ENCODE data around the gene OR13J1. TPM values are rescaled to one million over a fixed set of nuclear protein-coding genes. Genes with fewer than 3 reads are reported as not detected.

The OR13J1 gene
- total RNA-seq, 1 experiment from 2014 or later, result not detected

DNA sequence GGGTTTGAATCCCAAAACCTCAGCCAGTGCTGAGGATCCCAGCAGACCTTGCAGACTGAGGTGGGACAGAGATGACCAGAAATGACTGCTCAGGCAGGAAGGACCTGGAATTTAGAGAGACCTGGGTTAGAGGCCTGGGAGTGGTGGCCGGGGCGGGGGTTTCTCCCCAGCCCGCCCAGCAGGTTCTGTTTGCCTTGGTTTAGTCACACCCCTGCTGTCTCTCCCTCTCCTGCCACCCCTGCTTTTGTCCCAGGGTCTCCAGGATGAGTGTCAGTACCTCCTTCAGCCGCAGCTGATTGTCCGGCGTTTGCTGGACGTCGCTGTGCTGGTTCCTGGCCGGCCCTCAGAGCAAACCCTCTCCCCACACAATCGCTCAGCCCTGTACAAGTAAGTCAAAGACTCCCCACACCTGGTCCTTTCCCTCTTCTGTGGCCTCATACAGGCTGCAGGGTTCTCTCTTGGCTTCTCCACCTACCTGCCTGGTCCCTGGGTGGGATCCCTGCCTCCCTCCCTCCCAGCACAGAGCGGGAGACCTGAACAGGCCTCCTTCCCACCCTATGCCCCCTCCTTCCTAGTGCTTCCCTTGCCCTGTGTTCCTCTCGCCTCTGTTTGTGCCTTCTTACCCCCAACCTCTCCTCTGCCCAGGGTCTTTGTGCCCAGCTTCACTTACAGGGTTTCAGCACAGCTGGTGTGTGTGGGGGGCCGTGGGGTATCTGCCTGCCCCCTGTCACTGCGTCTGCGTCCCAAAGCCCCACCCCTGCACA lies 29.1 kb downstream of the OR13J1 start:
- no peak for DNase-seq (ENCODE audit: low spot score)
- in situ Hi-C loops (cut with HindIII; ENCODE audit: low sequenced_read_pairs), result no loop called here

- DNase-seq (ENCODE audit: low spot score), result no peak
- in situ Hi-C loops (cut with HindIII; ENCODE audit: low sequenced_read_pairs), result no loop called here
These were observed 30.3 kb downstream of the OR13J1 start for GRCh38 chr9:35839926-35840325.

GRCh38 chr9:35836595-35836994 lies 33.6 kb downstream of the OR13J1 start:
- no peak for DNase-seq (ENCODE audit: low spot score)
- in situ Hi-C loops (cut with HindIII; ENCODE audit: low sequenced_read_pairs), result no loop called here

DNA sequence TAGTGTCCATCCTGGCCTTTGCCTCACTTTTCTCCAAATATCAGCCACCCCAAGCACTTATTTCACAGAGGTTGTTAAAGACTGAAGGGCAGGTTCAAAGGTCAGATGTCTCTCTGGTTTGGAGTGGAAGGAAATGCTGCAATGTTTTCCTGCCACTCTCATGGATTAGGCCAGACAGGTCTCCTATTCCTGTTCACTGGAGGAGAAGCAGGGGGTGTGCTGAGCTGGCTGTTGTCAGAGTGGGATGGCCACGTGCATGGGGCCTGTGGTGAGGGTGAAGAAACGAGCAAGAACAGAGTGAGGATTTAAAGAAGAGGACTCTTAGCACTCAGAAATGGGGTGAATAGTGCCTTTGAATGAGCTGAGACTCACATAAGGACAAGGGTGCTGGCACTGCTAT lies 34.4 kb downstream of the OR13J1 start:
- no peak for DNase-seq (ENCODE audit: low spot score)

GRCh38 chr9:35835216-35835632 lies 35.0 kb downstream of the OR13J1 start:
- peak; percentile 49 for DNase-seq (ENCODE audit: low spot score)

More for the DNA sequence above, 34.4 kb downstream of the OR13J1 start:
- in situ Hi-C loops (cut with HindIII; ENCODE audit: low sequenced_read_pairs), result no loop called here

DNA sequence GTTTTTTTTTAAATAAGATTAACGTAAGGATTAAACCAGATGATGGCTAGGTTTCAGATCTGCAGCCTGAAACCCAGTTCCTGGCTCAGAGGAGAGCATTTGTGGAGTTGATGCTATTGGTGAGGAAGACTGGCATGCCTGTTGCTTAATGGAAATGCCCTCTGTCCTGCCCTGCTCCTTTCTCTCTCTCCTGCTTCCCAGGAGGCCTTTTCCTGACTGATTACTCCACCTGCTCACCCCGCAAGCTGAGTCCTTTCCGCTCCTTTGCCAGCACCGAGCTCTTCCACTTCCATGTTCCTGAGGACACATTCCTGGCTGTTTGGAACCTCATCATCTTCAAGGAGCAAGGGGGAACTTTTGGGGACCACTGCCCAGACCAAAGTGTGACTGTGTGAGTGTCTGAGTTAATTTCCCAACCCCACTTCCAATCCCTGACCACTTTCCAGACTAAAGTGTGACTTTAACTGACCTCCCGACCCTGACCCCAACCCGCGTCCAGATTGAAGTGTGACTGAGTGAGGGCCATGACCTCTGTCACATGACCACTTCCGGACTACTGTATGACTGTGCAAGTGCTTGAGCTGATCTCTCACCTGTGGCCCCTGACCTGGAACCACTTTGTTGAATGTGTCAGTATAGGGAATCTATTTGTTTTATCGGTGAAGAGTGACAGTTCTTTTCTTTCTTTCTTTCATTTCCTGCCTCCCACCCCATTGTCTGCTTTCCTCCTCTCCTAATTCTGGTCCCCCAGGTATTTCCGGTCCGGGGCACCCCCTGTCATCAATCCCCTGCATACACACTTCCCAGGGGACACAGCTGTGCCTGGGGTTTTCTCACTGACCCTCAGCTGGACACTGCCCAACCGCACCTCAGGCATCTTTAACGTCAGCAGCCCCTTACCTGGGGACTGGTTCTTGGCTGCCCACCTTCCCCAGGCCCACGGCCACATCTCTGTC lies 35.7 kb downstream of the OR13J1 start:
- in situ Hi-C loops (cut with HindIII; ENCODE audit: low sequenced_read_pairs), result no loop called here
- peak; percentile 40 for DNase-seq (ENCODE audit: low spot score)

More at GRCh38 chr9:35835216-35835632, 35.0 kb downstream of the OR13J1 start:
- in situ Hi-C loops (cut with HindIII; ENCODE audit: low sequenced_read_pairs), result no loop called here

GRCh38 chr9:35832814-35833213 lies 37.4 kb downstream of the OR13J1 start:
- peak; percentile 48 for DNase-seq (ENCODE audit: low spot score)
- in situ Hi-C loops (cut with HindIII; ENCODE audit: low sequenced_read_pairs), result no loop called here

DNA sequence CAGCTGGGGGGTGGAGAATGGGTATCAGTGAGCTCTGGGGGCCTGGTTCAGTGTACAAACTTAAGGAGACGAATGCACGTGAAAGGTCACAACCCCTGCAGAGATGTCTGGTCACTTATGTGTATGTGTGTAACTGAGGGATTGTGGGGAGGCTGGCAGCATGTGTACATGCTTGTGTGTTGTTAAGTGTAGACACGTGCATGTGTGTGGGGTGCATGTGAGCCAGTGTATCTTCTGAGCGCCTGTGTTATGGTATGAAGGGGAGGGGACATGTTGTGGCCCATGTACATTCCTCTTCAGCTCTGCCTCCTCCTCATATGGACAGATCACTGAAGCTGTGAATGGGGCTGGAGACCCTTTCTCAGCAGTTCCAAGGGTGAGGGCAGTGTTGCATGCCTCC lies 39.2 kb downstream of the OR13J1 start:
- DNase-seq (ENCODE audit: low spot score), result no peak
- in situ Hi-C loops (cut with HindIII; ENCODE audit: low sequenced_read_pairs), result no loop called here

DNA sequence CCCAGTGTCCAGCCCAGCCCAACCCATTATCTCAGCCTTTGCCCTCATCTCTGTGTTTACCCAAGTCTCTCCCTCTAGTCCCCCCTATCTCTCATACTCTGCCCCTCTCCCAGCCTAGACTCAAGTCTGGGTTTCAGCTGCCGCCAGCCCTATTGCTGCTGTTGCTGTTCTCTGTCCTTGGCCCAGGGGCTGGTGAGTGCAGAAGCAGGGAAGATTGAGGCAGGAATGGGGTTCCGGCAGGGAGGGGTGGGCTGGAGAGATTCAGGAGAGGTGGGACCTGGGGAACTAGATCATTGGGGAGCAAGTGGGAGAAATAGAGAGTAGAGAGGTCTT lies 40.5 kb downstream of the OR13J1 start:
- in situ Hi-C loops (cut with HindIII; ENCODE audit: low sequenced_read_pairs), result no loop called here
- DNase-seq (ENCODE audit: low spot score), result no peak

- peak; percentile 97 for DNase-seq (ENCODE audit: low spot score)
- in situ Hi-C loops (cut with HindIII; ENCODE audit: low sequenced_read_pairs), result no loop called here
These were observed 41.0 kb downstream of the OR13J1 start, which contains the start of gene TMEM8B for GRCh38 chr9:35829084-35829763. TMEM8B (plus strand) TSS chr9:35829228; CDS start chr9:35829448, 220 bp downstream.

GRCh38 chr9:35828716-35829083 lies 41.5 kb downstream of the OR13J1 start, which contains the start of gene FAM221B:
FAM221B (minus strand) TSS chr9:35828732; CDS start chr9:35826161, 2,571 bp downstream.
- DNase-seq (ENCODE audit: low spot score), result no peak
- in situ Hi-C loops (cut with HindIII; ENCODE audit: low sequenced_read_pairs), result no loop called here

- DNase-seq (ENCODE audit: low spot score), result no peak
- in situ Hi-C loops (cut with HindIII; ENCODE audit: low sequenced_read_pairs), result no loop called here
These were observed 42.7 kb downstream of the OR13J1 start for GRCh38 chr9:35827486-35827885.

- in situ Hi-C loops (cut with HindIII; ENCODE audit: low sequenced_read_pairs), result no loop called here
- peak; percentile 80 for DNase-seq (ENCODE audit: low spot score)
These were observed 44.0 kb downstream of the OR13J1 start for GRCh38 chr9:35826071-35826701.

DNA sequence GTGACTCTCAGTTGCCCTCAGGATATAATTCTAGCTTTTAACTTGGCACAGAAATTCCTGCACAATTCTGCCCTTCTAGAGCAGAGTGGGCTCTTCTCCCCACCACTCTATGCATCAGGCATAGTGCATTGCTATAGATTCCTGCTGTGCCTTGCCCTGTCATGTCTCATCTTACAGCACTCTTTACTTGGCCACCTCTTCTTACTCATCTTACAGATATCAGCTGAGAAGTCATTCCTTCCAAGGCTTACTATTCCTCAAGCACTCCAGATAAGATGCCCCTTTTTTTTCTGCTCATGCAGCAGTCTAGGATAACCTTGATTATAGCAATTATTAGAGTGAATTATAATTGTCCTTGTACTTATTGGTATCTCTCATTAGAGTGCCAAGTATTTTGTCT lies 47.3 kb downstream of the OR13J1 start:
- in situ Hi-C loops (cut with HindIII; ENCODE audit: low sequenced_read_pairs), result no loop called here

GRCh38 chr9:35820076-35820475 lies 50.1 kb downstream of the OR13J1 start:
- DNase-seq (ENCODE audit: low spot score), result no peak
- in situ Hi-C loops (cut with HindIII; ENCODE audit: low sequenced_read_pairs), result no loop called here

More for the DNA sequence above, 47.3 kb downstream of the OR13J1 start:
- no peak for DNase-seq (ENCODE audit: low spot score)

Measured in G401 (cell line).